ENCODE results near the gene OR10J1.

- no peak for TF ChIP-seq SP1 (IDR thresholded peaks at IDR 0.05; ENCODE audit: low read depth, low read length)
- TF ChIP-seq BACH1 (IDR thresholded peaks at IDR 0.05; ENCODE audit: low read length) = no peak
- TF ChIP-seq SIX5 (IDR thresholded peaks at IDR 0.05; ENCODE audit: low read depth, low read length) = no peak
- no peak for TF ChIP-seq POLR2A (IDR thresholded peaks at IDR 0.05; ENCODE audit: control extremely low read depth in 1 of 2, low read depth in 2 of 2, low read length in 2 of 2)
- no peak for TF ChIP-seq POLR2AphosphoS5 (IDR thresholded peaks at IDR 0.05; ENCODE audit: low read depth, low read length)
- no peak for TF ChIP-seq CTCF (IDR thresholded peaks at IDR 0.05; ENCODE audit: control extremely low read depth in 1 of 3, insufficient read depth in 1 of 3, low read depth in 1 of 3, low read length in 3 of 3)
- no peak for TF ChIP-seq EP300 (IDR thresholded peaks at IDR 0.05; ENCODE audit: borderline replicate concordance in 1 of 2, low read depth in 2 of 2, low read length in 2 of 2)
- no peak for TF ChIP-seq E2F6 (IDR thresholded peaks at IDR 0.05)
- TF ChIP-seq TCF12 (IDR thresholded peaks at IDR 0.05; ENCODE audit: low read depth, low read length) = no peak
- no peak for TF ChIP-seq ATF2 (IDR thresholded peaks at IDR 0.05; ENCODE audit: low read length)
- no peak for TF ChIP-seq FOSL1 (IDR thresholded peaks at IDR 0.05; ENCODE audit: insufficient read depth, low read depth, low read length)
- TF ChIP-seq CHD1 (IDR thresholded peaks at IDR 0.05; ENCODE audit: low read depth, low read length) = no peak
- TF ChIP-seq RAD21 (IDR thresholded peaks at IDR 0.05 in 1 of 2, conservative IDR thresholded peaks at IDR 0.05 in 1 of 2; ENCODE audit: low read depth in 2 of 2, low read length in 2 of 2) = no peak
Measured at GRCh38 chr1:159468321-159468720, 28.8 kb downstream of the OR10J1 start.
